GM12801 (cell line): ENCODE data around the gene SVIL.

Experiments
- CTCF ChIP-seq: IDR thresholded peaks from one replicate; pipeline ENCODE4 v1.5.1; 2011; ENCODE audit warnings: control low read depth; ENCODE audit not compliant: insufficient read length; ENCODE audit errors: extremely low read depth

The SVIL gene

DNA sequence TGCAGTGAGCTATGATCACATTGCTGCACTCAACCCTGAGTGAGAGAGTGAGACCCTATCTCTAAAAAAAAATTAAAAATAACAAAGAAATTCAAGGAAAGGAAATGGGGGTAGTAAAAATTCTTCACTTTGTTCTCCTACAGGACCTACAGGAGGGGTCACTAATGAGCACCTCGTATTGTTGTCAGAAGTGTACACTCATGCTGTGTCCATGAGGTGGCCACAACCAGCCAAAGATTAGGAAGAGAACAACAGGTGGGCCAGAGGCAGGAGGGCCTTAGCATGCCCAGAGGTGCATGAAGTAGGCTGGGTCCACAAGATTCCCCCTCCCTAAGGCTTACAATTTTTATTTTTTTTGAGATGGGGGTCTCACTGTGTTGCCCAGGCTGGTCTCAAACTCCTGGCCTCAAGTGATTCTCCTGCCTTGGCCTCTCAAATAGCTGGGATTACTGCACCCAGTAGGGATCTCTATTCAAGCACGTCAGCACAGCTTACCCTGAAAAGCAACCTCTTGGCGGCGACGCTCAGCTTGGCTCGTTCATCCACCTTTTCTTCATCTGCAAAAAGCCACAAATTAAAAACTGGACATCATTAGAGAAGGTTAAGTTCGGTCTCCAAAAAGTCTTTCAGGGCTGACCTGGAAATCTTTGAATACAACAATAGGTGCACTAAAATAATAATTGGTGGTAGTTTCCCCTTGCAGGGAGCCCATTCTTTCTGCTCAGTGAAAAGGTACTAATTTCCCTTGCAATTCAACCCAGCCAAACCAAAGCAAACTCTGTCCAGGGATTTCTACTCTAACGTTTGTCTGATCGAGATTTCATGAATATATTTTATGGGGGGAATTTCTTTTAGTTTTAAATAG lies 104.4 kb downstream of the SVIL start:
- no peak for TF ChIP-seq CTCF

DNA sequence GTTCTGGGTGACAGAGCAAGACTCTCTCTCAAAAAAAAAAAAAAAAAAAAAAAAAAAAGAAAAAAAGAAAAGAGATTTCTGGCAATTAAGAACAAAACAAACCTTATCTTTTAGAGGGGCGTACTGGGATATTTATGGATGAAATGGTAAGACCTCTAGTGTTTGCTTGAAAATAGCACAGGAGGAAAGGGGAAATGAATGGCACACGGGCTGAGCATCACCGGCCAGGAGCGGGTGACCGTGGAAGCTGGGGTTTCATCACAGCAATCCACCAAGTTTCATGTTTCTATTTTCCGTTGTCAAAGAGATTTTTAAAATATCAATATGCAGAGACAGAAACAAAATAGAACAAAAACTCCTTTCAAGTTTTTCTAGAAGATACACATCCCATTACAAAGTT lies 105.6 kb downstream of the SVIL start:
- no peak for TF ChIP-seq CTCF

DNA sequence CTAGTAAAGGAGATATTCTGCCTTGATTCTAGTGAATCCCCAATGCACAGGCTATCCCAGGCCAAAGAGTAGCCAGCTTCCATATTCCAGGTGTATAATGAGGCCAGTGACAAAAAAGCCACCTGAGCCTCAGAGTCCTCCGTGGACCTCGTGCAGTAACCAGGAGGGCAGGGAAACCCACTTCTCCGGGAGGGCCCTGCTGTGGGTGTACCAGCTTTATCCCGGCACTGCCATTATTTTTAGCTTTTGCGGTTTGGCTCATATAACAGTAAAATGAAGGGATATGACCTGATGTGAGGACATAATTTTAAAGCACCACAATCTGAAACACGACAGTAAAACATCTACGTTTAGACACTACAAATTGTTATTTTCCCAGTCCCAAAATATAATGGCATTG lies 109.0 kb downstream of the SVIL start:
- no peak for TF ChIP-seq CTCF

- TF ChIP-seq CTCF, result no peak
Observed at GRCh38 chr10:29524720-29525119, 110.1 kb downstream of the SVIL start.

GRCh38 chr10:29524294-29524693 lies 110.5 kb downstream of the SVIL start:
- TF ChIP-seq CTCF, result no peak

DNA sequence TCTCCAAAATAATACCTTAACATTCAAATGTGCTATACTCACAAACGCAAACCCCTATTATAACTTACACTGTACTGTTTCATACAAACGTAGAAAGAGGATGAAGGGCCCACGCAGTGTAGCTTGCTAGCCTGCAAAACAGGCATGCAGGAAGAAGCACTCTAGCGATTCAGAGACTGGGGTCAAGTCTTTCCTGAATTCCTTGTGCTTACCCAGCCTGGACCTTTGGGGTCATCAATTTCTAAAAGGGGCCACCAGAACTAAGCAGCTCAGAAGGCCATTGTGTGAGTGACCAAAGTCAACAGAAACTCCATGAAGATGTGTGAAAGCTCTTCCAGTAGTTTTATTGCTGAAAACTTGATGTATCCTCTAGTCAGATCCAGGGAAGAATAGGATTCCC lies 111.9 kb downstream of the SVIL start:
- no peak for TF ChIP-seq CTCF

- TF ChIP-seq CTCF, result no peak
Observed at GRCh38 chr10:29522061-29522855, 112.5 kb downstream of the SVIL start.
